Bone marrow (tissue), 2 donors: ENCODE results near the gene PSMB3.
"Not testable (repeated sequence)": the region's sequence is repeated elsewhere in the genome, so short reads cannot be mapped to it uniquely, and the experiment has no call there.

Experiments used
- DNase-seq, 2 donors: peaks; one replicate each; lab custom pipeline; 2025; lab: John Stamatoyannopoulos, UW

Gene PSMB3

DNA sequence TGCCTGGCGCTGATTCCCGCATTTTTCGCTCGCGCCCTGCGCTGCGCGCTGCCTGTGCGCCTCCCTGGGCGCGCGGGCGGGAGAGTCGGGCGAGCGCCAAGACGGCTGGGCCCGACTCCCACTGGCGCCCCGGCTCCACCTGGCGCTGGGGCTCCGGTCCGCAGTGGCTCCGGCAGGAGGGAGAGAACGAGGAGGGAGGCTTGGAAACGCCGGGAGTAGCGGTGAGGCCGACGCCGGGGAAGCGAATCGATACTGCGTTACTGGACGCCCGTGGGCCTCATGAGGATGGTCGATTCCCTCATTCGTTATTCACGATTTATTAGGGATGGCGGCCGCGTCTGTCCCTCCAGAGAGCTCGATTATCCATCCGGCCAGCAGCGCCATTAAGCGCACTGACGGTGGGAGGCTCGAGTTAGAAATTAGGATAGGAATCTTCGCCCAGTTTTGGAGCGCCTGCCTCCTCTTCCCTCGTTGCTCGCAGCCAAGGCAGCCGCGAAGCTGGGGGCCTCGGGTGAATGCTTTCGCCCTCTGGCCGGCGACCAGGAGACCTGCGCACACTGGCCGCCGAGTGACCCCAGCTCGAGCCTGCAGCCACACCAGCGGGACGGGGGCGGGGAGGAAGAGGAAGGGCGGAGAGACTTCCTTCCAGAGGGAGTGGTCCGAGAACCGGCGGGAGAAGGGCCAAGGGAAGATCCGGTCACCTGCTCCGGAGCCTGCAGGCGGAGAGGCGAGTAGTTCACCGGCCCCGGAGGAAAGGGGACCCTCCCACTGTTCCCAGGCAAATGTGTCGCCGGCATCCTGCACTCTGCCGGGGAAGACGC is 3.1 kb upstream of the PSMB3 start:
- DNase-seq: no peak

GRCh38 chr17:38750044-38750311 is 2.6 kb upstream of the PSMB3 start:
- no peak for DNase-seq

DNA sequence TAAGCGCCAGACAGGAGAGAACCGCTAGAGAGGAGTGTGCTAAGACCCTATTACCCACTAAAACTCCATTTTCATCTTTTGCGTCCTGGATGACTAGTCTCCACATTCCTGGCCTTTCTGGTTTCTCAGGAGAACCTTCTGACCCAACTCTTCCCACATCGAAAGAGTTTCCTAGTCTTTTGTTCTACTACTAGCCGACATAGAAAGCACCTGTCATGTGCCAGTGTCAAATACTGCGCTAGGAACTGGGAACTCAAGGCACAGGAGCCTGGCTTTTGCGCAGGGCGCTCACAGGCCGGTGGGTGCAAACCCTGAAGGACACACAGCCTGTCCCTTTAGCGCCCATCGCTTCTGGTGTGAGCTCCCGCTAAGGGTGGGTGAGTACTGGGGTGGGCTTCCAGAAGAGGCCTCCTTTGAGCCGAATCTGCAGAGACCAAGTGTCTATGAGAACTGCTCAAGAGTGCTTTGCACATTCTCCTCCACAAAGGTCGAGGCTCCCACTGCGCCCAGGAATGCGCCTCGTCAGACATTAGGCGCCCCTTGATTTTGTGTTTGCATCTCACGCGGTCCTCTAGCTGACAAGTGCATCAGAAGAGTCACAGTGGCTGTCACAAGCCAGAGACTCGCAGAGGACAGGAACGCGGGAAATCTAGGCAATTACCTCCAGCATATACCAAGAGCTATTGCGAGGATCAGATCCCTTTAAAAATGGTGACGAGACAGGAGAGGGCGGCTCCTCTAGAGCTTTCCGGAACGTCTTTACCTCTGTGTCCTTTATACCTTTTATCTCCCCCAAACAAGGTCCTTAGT is 2.0 kb upstream of the PSMB3 start:
- DNase-seq: no peak

DNA sequence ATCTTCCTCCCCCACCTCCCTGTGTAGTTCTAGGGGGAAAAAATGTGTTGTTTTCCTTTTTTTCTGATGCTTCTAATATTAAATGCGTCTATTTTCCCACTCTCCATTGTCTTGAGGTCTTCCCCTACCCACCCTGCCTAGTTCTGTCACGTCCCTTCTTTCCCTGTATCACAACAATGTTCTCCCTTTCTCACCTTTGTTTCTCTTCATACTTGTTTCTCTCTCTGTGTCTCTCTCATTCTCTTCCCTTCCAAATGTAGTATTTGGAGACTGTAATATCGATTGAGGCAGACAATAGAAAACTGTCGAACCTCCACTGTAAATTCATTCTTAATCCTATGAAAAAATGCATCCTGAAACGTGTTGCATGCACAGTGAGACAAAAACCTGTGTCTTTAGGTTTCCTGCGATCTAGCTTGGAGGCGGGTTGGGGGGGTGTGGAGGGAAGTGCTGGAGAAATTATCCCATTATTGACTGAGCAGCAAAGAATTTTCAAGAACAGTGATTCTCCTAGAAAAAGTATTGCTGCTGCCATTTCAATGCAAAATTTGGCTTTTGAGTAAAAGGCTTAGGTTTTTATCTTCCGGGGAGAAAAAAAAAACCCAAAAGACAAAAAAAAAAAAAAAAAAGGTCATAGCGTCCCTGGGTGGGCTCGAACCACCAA is 1.3 kb upstream of the PSMB3 start:
- no peak for DNase-seq

- DNase-seq: peak; percentile 45 to 76
Measured at GRCh38 chr17:38751808-38752307, 683 bp upstream of the PSMB3 start.

DNA sequence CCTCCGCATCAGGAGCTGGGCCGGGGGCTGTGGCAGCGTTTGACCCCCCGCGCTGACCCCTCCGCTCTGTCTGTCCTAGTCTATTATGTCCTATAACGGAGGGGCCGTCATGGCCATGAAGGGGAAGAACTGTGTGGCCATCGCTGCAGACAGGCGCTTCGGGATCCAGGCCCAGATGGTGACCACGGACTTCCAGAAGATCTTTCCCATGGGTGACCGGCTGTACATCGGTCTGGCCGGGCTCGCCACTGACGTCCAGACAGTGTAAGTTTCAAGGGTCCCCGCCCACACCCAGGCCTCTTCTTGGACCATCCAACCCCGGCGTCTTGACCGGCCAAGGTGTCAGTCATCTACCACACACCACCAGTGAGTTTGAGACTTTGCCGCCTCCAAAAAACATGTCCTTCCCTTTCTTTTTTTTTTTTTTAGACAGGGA is 548 bp downstream of the PSMB3 start:
- no peak for DNase-seq

GRCh38 chr17:38761612-38762011 is 9.1 kb downstream of the PSMB3 start:
- DNase-seq: peak in 1 of 2 donors; percentile 13

GRCh38 chr17:38762231-38762630 is 9.7 kb downstream of the PSMB3 start:
- DNase-seq: no peak

GRCh38 chr17:38766341-38766740 is 13.8 kb downstream of the PSMB3 start:
- DNase-seq: no peak

DNA sequence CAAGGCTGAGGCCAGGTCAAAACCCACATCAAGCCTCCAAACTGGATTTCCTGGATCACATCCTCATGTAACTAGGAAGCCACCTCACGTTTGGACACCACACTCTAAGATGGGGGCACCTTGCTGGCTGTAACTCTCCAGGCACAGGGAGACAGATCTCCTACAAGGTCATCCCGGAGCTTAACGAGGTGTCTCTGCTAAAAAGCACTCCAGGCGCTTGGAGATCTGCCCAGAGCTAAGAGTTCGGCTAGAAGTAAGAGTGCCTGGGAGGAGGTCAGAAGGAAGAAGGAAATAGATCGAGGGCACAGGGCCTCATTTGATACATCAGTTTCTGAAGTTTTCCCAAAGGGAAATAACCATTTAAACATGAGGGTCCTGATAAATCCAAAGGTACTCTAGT is 15.9 kb downstream of the PSMB3 start:
- DNase-seq: no peak

- no peak for DNase-seq
Measured at GRCh38 chr17:38773258-38773657, 20.7 kb downstream of the PSMB3 start.

DNA sequence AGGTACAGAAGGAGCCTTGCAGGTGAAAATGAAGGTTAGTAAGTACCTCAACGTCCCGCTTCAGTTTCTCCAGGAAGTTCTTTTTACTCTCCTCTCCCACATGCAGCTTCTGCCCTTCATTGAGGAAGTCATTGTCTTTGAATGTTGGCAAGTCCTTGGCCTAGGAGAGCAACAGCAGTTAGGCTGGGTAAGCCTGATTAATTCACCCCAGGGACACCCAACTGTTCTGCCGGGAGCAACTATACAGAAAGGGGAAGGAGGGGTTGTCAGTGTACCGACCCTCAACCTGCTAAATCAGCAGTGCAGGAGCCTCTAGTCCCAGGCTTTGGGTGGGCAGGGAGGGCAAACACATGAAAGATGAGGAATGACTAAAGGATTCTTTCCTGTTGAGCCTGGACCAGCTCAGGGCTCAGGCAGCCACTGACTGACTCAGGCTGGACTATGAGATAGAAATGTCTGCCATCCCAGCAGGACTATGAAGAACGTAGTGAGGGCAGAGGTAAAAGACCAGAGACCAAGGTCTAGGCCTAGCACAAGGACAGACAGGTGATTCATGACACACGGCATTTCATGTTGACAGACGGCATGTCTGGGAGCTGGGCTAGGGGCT is 25.2 kb downstream of the PSMB3 start:
- no peak for DNase-seq

GRCh38 chr17:38779965-38780752 is 27.6 kb downstream of the PSMB3 start:
- no peak for DNase-seq

- no peak for DNase-seq
Measured at GRCh38 chr17:38783227-38783626, 30.7 kb downstream of the PSMB3 start.

GRCh38 chr17:38786372-38786771 is 33.8 kb downstream of the PSMB3 start:
- DNase-seq: no peak

DNA sequence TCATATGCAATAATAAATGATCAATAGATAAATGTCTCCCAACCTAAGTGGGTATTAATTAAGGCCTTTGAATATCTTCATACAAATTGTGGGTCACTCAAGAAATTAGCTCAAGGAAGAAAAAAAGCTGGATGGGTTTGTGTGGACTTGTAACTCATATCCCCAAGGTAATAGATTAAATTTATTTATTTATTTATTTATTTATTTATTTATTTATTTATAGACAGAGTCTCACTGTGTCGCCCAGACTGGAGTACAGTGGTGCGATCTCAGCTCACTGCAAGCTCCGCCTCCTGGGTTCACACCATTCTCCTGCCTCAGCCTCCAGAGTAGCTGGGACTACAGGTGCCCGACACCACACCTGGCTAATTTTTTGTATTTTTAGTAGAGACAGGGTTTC is 35.5 kb downstream of the PSMB3 start:
- not testable (repeated sequence) for DNase-seq

DNA sequence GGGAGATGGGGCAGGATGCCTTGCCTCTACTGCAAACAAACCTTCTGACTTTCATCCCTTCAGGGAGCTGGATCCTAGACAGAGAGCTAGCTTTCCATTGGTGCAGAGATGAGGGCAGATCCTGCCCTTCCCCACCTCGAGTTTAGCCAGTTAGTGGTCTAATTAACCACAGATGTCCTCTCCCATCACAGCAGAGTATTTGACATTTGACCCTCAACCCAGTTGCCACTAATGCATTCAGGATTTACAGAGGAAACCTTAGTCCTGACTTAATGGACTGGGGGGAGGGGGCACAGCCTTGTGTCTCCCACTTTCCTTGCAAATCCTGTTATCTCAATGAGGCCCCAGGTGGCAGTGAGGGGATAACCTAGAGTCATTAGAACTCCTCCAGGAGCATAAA is 36.6 kb downstream of the PSMB3 start:
- DNase-seq: no peak

- not testable (repeated sequence) for DNase-seq
Measured at GRCh38 chr17:38790148-38790707, 37.7 kb downstream of the PSMB3 start.

GRCh38 chr17:38791162-38791561 is 38.6 kb downstream of the PSMB3 start:
- DNase-seq: no peak

DNA sequence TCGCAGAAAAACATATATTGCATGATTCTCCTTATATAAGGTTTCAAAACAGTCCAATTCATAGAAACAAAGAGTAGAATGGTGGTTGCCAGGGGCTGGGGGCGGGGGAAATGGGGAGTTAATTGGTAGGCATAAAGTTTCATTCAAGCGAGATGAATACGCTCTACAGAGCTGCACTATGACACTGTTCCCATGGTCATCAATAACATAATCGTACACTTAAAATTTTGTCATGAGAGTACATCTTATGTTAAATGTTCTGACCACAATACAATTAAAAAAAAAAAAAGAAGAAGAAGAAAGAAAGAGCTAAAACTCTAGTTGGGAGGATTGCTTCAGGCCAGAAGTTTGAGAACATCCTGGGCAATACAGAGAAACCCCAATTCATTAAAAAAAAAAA is 41.7 kb downstream of the PSMB3 start:
- no peak for DNase-seq
